ENCODE measurements around the gene BTF3L4. TPM values are rescaled to one million over a fixed set of nuclear protein-coding genes. Genes with fewer than 3 reads are reported as not detected.
A peak's percentile ranks its signal among the peaks of the same experiment; 100 is the strongest.
"Not testable (repeated sequence)": the region's sequence is repeated elsewhere in the genome, so short reads cannot be mapped to it uniquely, and the experiment has no call there.

The BTF3L4 gene
- total and polyA plus RNA-seq, 2 donors (not counting 1 experiment from before 2014, with no cell fraction given), result 55.5 to 73.3 TPM

- Histone ChIP-seq H3K4me3 (replicated peaks in 1 of 4; ENCODE audit: control extremely low read depth in 1 of 4, insufficient read depth in 1 of 4, low read depth in 3 of 4, low read length in 4 of 4) (no peak overlapping the region), H3K27me3 (ENCODE audit: control insufficient read depth, insufficient read depth, low read length) (no peaks in the 10 kb centered on the region), H3K36me3 (ENCODE audit: control insufficient read depth, insufficient read depth, low read length) (peaks cover 5% of the 10 kb centered on the region), H4K20me1 (ENCODE audit: control insufficient read depth, extremely low read depth, insufficient read depth, low read length) (no peaks in the 10 kb centered on the region), H3K4me2 (ENCODE audit: extremely low read depth, insufficient read depth, low read length) (no peak overlapping the region), H3K9me3 (ENCODE audit: control insufficient read depth, insufficient read depth, low read depth, low read length) (no peaks in the 10 kb centered on the region), H3K27ac (ENCODE audit: insufficient read depth, low read length) (no peak overlapping the region), H3K4me1 (ENCODE audit: control insufficient read depth, extremely low read depth, insufficient read depth, low read length) (peaks cover 6% of the 10 kb centered on the region), H2AFZ (ENCODE audit: low read length) (no peak overlapping the region), H3K9ac (ENCODE audit: insufficient read depth, low read length) (no peak overlapping the region), H3K79me2 (ENCODE audit: control insufficient read depth, insufficient read depth, low read length) (peaks cover 24% of the 10 kb centered on the region)
- TF ChIP-seq EZH2 (IDR thresholded peaks at IDR 0.05; ENCODE audit: low read length, missing control alignments) (no peak), CTCF (conservative IDR thresholded peaks at IDR 0.05 in 1 of 2, IDR thresholded peaks at IDR 0.05 in 1 of 2; ENCODE audit: low read depth in 1 of 2, low read length in 2 of 2) (no peak)
- no peak for DNase-seq (ENCODE audit: low read depth in 2 of 2)
Observed at GRCh38 chr1:52028328-52028727, 27.8 kb upstream of the BTF3L4 start.

GRCh38 chr1:52028839-52029238 is 27.3 kb upstream of the BTF3L4 start:
- H3K36me3 ChIP-seq (ENCODE audit: control insufficient read depth, insufficient read depth, low read length), result not testable (repeated sequence)
- peaks cover 25% of the 10 kb centered on the region for H3K79me2 ChIP-seq (ENCODE audit: control insufficient read depth, insufficient read depth, low read length)

GRCh38 chr1:52032124-52032784 is 23.8 kb upstream of the BTF3L4 start:
- no peaks in the 10 kb centered on the region for H3K9me3 ChIP-seq (ENCODE audit: control insufficient read depth, insufficient read depth, low read depth, low read length)
- no peaks in the 10 kb centered on the region for H3K36me3 ChIP-seq (ENCODE audit: control insufficient read depth, insufficient read depth, low read length)
- TF ChIP-seq EZH2 (IDR thresholded peaks at IDR 0.05; ENCODE audit: low read length, missing control alignments) (no peak), CTCF (conservative IDR thresholded peaks at IDR 0.05 in 1 of 2, IDR thresholded peaks at IDR 0.05 in 1 of 2; ENCODE audit: low read depth in 1 of 2, low read length in 2 of 2) (no peak)
- H4K20me1 ChIP-seq (ENCODE audit: control insufficient read depth, extremely low read depth, insufficient read depth, low read length), result no peaks in the 10 kb centered on the region
- peak overlapping the region; percentile 59 to 90 (median 82) for H3K4me3 ChIP-seq (replicated peaks in 1 of 4; ENCODE audit: control extremely low read depth in 1 of 4, insufficient read depth in 1 of 4, low read depth in 3 of 4, low read length in 4 of 4)
- H3K79me2 ChIP-seq (ENCODE audit: control insufficient read depth, insufficient read depth, low read length), result peaks cover 25% of the 10 kb centered on the region
- no peaks in the 10 kb centered on the region for H3K27me3 ChIP-seq (ENCODE audit: control insufficient read depth, insufficient read depth, low read length)
- peak overlapping the region; percentile 93 for H3K4me2 ChIP-seq (ENCODE audit: extremely low read depth, insufficient read depth, low read length)
- H3K4me1 ChIP-seq (ENCODE audit: control insufficient read depth, extremely low read depth, insufficient read depth, low read length), result peaks cover 7% of the 10 kb centered on the region
- no peak overlapping the region for H2AFZ ChIP-seq (ENCODE audit: low read length)
- H3K9ac ChIP-seq (ENCODE audit: insufficient read depth, low read length), result peak overlapping the region; percentile 97
- H3K27ac ChIP-seq (ENCODE audit: insufficient read depth, low read length), result peak overlapping the region; percentile 96
- DNase-seq (ENCODE audit: low read depth in 2 of 2), result no peak

More at GRCh38 chr1:52028839-52029238, 27.3 kb upstream of the BTF3L4 start:
- H3K27ac ChIP-seq (ENCODE audit: insufficient read depth, low read length); DNase-seq (ENCODE audit: low read depth in 2 of 2); H3K4me1 ChIP-seq (ENCODE audit: control insufficient read depth, extremely low read depth, insufficient read depth, low read length); H3K27me3 ChIP-seq (ENCODE audit: control insufficient read depth, insufficient read depth, low read length); H3K9ac ChIP-seq (ENCODE audit: insufficient read depth, low read length); H3K9me3 ChIP-seq (ENCODE audit: control insufficient read depth, insufficient read depth, low read depth, low read length); H3K4me2 ChIP-seq (ENCODE audit: extremely low read depth, insufficient read depth, low read length); H3K4me3 ChIP-seq (replicated peaks in 1 of 4; ENCODE audit: control extremely low read depth in 1 of 4, insufficient read depth in 1 of 4, low read depth in 3 of 4, low read length in 4 of 4); H4K20me1 ChIP-seq (ENCODE audit: control insufficient read depth, extremely low read depth, insufficient read depth, low read length); H2AFZ ChIP-seq (ENCODE audit: low read length): not testable (repeated sequence)
